Brain microvascular endothelial cell (primary cell): ENCODE results near the gene RIC8B.
A peak's percentile ranks its signal among the peaks of the same experiment; 100 is the strongest.

ENCODE experiments used
- DNase-seq: peaks from one replicate; pipeline ENCODE4 v3.0.0-alpha.2; 2020
- H3K27ac ChIP-seq: fragments of 250-450 bp; sonication (Bioruptor Pico); 2 replicates; pipeline ENCODE4 v1.5.1; 2020; ENCODE audit warnings: mild to moderate bottlenecking, moderate library complexity
- H3K27me3 ChIP-seq: fragments of 250-450 bp; sonication (Bioruptor Pico); replicated peaks from 2 replicates; pipeline ENCODE4 v1.5.1; 2020; ENCODE audit warnings: mild to moderate bottlenecking
- H3K36me3 ChIP-seq: fragments of 250-450 bp; sonication (Bioruptor Pico); replicated peaks from 2 replicates; pipeline ENCODE4 v1.5.1; 2020; ENCODE audit warnings: mild to moderate bottlenecking
- H3K4me3 ChIP-seq: 2 replicates; pipeline ENCODE4 v1.5.1; 2011; ENCODE audit warnings: low read depth, mild to moderate bottlenecking, control low read depth, low read length, moderate library complexity
- in situ Hi-C: cut with HindIII; loops from 2 replicates; pipeline ENCODE4 v1.10.0; 2017; ENCODE audit warnings: low sequenced_read_pairs, low pct_ligation_motif_present
- TF ChIP-seq, protein P1 (sequence below): IDR thresholded peaks from 2 replicates; pipeline ENCODE4 v1.5.1; 2011; ENCODE audit warnings: low read depth, mild to moderate bottlenecking, moderate library complexity, low read length, control low read depth, inconsistent platforms; ENCODE audit errors: missing control alignments

RIC8B gene

DNA sequence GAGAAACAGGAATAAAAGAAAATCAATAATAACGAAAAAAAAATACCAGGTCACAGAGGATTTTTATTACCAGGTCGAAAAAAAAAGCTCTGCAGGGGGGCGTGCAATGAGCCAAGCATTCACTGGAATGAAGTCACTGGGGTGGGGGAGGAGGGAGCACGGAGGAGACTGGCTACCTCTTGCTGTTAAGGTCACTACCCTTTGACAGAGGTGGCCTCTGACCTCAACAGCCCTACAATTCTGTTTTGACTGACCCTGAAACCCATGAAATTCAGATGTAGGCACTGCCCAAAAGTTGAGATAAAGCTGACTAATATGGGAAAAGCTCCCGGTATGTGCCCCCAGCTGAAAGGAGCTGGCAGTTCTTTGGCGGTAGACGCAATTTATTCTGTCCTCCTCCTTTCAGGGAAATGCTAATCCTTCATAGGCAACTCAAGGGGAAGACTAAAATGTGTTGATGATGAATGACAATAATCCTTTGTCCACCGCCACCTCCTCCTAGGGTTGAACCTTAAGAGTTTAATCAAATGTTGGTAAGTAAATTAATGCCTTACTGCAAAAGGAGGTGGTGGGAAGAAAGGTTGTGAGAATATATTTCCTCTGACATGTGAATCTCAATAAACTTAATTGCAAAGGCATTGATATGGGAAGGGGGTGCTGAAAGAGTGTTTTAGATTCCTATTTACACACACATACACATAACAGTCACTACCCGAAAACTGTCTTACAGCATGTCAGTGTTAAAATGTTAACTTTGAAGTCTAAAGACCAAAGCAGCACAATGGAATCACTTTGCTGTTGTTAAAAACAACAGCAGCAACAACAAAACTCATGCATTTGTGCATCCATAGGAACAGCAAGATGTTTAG lies 6.3 kb upstream of the RIC8B start:
- H3K36me3 ChIP-seq = no peaks in the 10 kb centered on the region
- no peak overlapping the region for H3K4me3 ChIP-seq
- no peaks in the 10 kb centered on the region for H3K27me3 ChIP-seq
- DNase-seq = peak; percentile 17
- H3K27ac ChIP-seq = no peak overlapping the region
- in situ Hi-C loops = no loop called here
- TF ChIP-seq, protein P1, sequence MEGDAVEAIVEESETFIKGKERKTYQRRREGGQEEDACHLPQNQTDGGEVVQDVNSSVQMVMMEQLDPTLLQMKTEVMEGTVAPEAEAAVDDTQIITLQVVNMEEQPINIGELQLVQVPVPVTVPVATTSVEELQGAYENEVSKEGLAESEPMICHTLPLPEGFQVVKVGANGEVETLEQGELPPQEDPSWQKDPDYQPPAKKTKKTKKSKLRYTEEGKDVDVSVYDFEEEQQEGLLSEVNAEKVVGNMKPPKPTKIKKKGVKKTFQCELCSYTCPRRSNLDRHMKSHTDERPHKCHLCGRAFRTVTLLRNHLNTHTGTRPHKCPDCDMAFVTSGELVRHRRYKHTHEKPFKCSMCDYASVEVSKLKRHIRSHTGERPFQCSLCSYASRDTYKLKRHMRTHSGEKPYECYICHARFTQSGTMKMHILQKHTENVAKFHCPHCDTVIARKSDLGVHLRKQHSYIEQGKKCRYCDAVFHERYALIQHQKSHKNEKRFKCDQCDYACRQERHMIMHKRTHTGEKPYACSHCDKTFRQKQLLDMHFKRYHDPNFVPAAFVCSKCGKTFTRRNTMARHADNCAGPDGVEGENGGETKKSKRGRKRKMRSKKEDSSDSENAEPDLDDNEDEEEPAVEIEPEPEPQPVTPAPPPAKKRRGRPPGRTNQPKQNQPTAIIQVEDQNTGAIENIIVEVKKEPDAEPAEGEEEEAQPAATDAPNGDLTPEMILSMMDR = no peak

DNA sequence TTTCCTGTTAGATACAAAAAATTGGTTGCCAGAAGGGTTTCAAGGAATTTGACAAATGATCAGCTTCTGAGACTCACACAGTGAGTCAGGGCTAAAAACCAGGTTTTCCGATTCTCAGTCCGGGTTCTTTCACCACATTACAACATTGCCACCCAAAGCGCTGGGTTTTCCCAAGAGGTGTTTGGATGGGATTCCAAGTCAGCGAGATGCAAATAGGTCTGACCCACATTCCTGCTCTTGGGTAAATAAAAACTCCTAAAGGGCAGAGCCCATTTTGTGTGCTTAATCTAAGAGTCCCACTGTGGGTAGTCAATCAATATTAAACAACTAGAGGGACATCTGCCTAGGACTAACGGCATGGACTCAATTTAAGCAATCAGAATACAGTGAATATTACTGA lies 5.4 kb upstream of the RIC8B start:
- H3K27ac ChIP-seq = no peak overlapping the region
- H3K36me3 ChIP-seq = no peaks in the 10 kb centered on the region
- no peak overlapping the region for H3K4me3 ChIP-seq
- in situ Hi-C loops = no loop called here
- H3K27me3 ChIP-seq = no peaks in the 10 kb centered on the region
- TF ChIP-seq, protein P1 = no peak
- DNase-seq = no peak

DNA sequence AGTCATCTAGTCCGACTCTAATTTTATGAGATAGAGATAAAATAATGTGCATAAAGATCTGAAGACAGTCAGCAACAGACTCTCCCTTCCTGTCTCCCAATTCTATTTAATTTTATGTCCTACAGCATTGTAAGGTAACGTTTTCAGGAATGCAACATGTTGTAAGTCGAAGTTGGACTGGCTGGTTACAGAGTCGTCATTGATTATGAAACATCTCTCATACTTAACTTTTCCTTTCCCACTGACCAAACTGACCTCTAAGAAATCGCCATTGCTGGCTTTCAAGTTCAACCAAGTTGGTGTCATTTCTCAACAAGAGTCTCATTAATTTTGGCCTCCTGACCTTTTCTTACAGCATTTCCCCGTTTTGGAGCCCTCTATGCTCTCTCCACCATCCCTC lies 4.9 kb upstream of the RIC8B start:
- Histone ChIP-seq H3K36me3 (no peaks in the 10 kb centered on the region), H3K27ac (no peak overlapping the region), H3K27me3 (no peaks in the 10 kb centered on the region), H3K4me3 (no peak overlapping the region)
- TF ChIP-seq, protein P1 = no peak
- no peak for DNase-seq
- in situ Hi-C loops = no loop called here

DNA sequence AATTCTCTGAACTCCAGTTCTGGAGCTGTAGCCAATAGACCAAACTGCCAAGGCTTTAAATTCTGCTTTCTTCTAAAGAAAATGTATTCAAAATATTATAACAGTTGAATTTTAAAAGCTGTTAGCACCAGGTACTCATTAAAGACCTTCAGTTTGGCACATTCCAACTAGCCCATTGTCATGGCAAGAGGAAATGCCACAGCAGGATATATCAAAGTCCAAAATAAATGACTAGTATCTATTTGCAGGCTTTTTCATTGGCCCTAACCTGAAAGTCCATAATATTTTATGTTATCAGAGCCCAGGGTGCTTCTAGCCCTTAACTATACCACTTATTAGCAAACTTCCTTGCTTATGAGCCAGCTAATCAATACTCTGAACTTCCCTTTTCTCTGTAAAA lies 3.1 kb upstream of the RIC8B start:
- in situ Hi-C loops = no loop called here
- Histone ChIP-seq H3K4me3 (no peak overlapping the region), H3K36me3 (no peaks in the 10 kb centered on the region), H3K27me3 (no peaks in the 10 kb centered on the region), H3K27ac (no peak overlapping the region)
- TF ChIP-seq, protein P1 = no peak
- DNase-seq = no peak

DNA sequence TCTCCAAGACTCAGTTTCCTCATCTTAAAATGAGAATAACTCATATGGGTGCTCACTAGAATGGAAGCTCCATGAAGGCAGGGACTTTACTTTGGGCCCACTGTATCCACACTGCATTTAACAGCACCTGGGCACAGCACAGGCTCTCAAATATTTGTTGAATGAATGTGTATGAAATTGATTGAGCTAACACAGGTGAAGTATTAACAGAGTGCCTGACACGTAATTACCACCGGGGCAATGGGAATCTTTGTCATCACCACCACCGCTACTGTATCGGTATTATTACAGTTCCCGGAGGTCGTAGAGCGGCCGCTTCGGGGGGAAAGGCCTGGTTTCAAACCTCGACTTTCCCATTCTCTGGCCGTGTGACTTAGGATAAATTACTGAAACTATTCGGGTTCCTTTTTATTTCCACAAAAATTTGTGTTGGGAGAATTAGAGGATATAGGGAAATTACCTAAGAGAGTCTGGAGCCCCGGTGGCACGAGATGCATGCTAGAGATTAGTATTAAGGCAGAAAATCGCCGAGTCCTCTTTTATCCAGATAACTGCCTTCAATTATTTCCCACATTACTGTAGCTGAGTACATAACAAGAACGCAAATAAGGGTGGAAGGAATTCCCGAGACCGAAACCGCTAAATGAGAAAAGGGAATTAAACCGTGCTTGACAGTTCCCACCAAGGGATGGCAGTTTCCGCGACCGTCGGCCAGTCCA lies 1.0 kb upstream of the RIC8B start:
- Histone ChIP-seq H3K4me3 (peak overlapping the region; percentile 88), H3K27me3 (no peaks in the 10 kb centered on the region), H3K36me3 (no peaks in the 10 kb centered on the region), H3K27ac (peak overlapping the region; percentile 98)
- in situ Hi-C loops = no loop called here
- no peak for DNase-seq
- TF ChIP-seq, protein P1 = no peak
